Natural killer cell (primary cell): ENCODE results near the gene ALK. TPM values are rescaled to one million over a fixed set of nuclear protein-coding genes. Genes with fewer than 3 reads are reported as not detected.

Experiments used
- ATAC-seq, 3 donors: fragments of 150-1000 bp in 2 of 3; fragments of 200-7000 bp in 1 of 3; cut with Tn5 transposase; 1 replicate in 1 of 3; 2 replicates in 2 of 3; pipeline ENCODE4 v1.10.0; 2021; ENCODE audit warnings: mild to moderate bottlenecking in 2 of 3, moderate library complexity in 2 of 3
- DNase-seq, 2 donors: peaks; one replicate each; pipeline versions ENCODE4 v3.0.0 to v3.0.0-alpha.2; 2013 to 2021; ENCODE audit warnings: mixed read lengths in 1 of 2
- H3K27ac ChIP-seq: one replicate; pipeline ENCODE4 v1.5.1; 2013; ENCODE audit warnings: mild to moderate bottlenecking, low read length
- H3K27me3 ChIP-seq: one replicate; pipeline ENCODE4 v1.6.1; 2013; ENCODE audit warnings: low read length; ENCODE audit not compliant: control insufficient read depth, insufficient read depth
- H3K36me3 ChIP-seq: one replicate; pipeline ENCODE4 v1.6.1; 2013; ENCODE audit warnings: low read length; ENCODE audit not compliant: control insufficient read depth, insufficient read depth
- H3K4me1 ChIP-seq: one replicate; pipeline ENCODE4 v1.6.1; 2013; ENCODE audit warnings: low read length; ENCODE audit not compliant: control insufficient read depth, insufficient read depth
- H3K4me3 ChIP-seq: one replicate; pipeline ENCODE4 v1.5.1; 2013; ENCODE audit warnings: low read length
- H3K9me3 ChIP-seq: one replicate; pipeline ENCODE4 v1.6.1; 2013; ENCODE audit warnings: low read length; ENCODE audit not compliant: control insufficient read depth, insufficient read depth
- H3K27ac Mint-ChIP-seq, 2 donors: one replicate each; pipeline ENCODE4 v1.8.0; 2022; ENCODE audit warnings: mild to moderate bottlenecking in 2 of 2, mixed read lengths in 2 of 2, moderate library complexity in 1 of 2
- H3K27me3 Mint-ChIP-seq, 2 donors: one replicate each; pipeline ENCODE4 v1.8.0; 2022; ENCODE audit warnings: low read depth in 2 of 2, mixed read lengths in 2 of 2
- H3K36me3 Mint-ChIP-seq: one replicate; pipeline ENCODE4 v1.8.0; 2022; ENCODE audit warnings: mixed read lengths
- H3K4me1 Mint-ChIP-seq, 2 donors: one replicate each; pipeline ENCODE4 v1.8.0; 2022; ENCODE audit warnings: mixed read lengths in 2 of 2
- H3K4me3 Mint-ChIP-seq: one replicate; pipeline ENCODE4 v1.8.0; 2022; ENCODE audit warnings: mild to moderate bottlenecking, moderate library complexity, mixed read lengths
- H3K9me3 Mint-ChIP-seq, 2 donors: one replicate each; pipeline ENCODE4 v1.8.0; 2022; ENCODE audit warnings: mixed read lengths in 2 of 2
- WGBS: methylation state at CpG from one replicate; pipeline ENCODE4 v1.1.7; 2013; ENCODE audit warnings: missing lambda C conversion rate; ENCODE audit not compliant: insufficient coverage; 5-methylcytosine and 5-hydroxymethylcytosine counted together
- intact Hi-C: fragments of 100-400 bp; cut with micrococcal nuclease; formaldehyde crosslinking; loops from one replicate; pipeline ENCODE4 v1.14.2; 2022
- total RNA-seq, 4 donors: library from RNA; stranded (reverse); fragments of 120-200 nt in 1 of 4; gene quantifications; one replicate each; pipeline versions ENCODE4 v1.2.3 to v1.2.4, GENCODE V29; 2013 to 2022
- TF ChIP-seq, protein P1 (sequence below): fragments of 200-600 bp; IDR thresholded peaks from one replicate; pipeline ENCODE4 v1.8.0; 2022; ENCODE audit warnings: antibody characterized with exemption

The ALK gene
- total RNA-seq, 3 donors from 2014 or later (not counting 1 experiment from before 2014, with no cell fraction given): not detected

- TF ChIP-seq, protein P1, sequence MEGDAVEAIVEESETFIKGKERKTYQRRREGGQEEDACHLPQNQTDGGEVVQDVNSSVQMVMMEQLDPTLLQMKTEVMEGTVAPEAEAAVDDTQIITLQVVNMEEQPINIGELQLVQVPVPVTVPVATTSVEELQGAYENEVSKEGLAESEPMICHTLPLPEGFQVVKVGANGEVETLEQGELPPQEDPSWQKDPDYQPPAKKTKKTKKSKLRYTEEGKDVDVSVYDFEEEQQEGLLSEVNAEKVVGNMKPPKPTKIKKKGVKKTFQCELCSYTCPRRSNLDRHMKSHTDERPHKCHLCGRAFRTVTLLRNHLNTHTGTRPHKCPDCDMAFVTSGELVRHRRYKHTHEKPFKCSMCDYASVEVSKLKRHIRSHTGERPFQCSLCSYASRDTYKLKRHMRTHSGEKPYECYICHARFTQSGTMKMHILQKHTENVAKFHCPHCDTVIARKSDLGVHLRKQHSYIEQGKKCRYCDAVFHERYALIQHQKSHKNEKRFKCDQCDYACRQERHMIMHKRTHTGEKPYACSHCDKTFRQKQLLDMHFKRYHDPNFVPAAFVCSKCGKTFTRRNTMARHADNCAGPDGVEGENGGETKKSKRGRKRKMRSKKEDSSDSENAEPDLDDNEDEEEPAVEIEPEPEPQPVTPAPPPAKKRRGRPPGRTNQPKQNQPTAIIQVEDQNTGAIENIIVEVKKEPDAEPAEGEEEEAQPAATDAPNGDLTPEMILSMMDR: no peak
- Mint-ChIP-seq H3K27me3 (peaks cover 0 to 14% of the 10 kb centered on the region in 2 donors), H3K27ac (no peak overlapping the region), H3K36me3 (no peaks in the 10 kb centered on the region), H3K4me3 (no peak overlapping the region), H3K9me3 (no peaks in the 10 kb centered on the region), H3K4me1 (no peaks in the 10 kb centered on the region)
- H3K9me3 ChIP-seq: no peaks in the 10 kb centered on the region
- WGBS: 87% methylated on average over 4 of the region's 4 CpGs
- no peak for ATAC-seq
- H3K4me1 ChIP-seq: no peaks in the 10 kb centered on the region
- H3K27ac ChIP-seq: no peak overlapping the region
- no peak overlapping the region for H3K4me3 ChIP-seq
- intact Hi-C loops: no loop called here
- H3K36me3 ChIP-seq: no peaks in the 10 kb centered on the region
- DNase-seq: no peak
- H3K27me3 ChIP-seq: no peaks in the 10 kb centered on the region
These were observed 680.8 kb downstream of the ALK start for GRCh38 chr2:29240601-29241000.

DNA sequence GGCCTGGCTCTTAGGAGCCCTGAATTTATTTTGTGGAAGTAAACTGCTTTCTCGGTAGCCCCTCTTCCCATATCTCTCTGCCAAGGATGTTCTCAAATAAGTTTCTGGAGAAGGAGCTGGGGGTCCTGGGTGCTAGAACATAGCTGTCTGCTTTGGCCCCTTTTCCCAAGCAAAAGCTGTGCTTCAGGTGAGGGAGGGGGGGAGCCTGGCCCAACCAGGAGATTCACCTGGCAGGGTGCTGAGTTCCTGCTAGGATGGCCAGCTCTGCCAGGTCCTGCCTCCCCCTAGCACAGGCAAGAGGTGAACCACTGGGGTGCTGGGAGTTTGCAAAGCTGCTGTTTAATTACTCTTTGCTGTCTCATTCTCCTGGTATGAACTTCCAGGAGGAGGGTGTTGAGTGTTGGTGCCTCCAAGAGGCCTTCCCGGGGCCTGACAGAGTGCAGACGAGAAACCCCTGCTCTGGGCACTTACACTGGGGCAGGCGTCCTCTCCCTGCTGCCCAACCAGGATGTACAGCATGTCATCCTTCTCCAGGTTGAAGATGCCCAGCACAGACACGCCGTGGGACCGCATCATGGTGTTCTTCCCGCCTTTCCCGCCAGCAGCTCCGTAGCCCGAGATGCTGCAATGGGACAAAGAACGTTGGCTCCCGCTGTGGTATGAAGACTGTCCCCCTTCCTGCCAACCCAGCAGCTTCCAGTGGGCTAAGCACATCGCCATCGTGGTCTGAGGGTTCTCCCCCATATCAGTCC, 682.0 kb downstream of the ALK start:
- H3K27me3 Mint-ChIP-seq: peaks cover 0 to 14% of the 10 kb centered on the region in 2 donors
- Histone ChIP-seq H3K4me1 (no peaks in the 10 kb centered on the region), H3K27ac (no peak overlapping the region), H3K4me3 (no peak overlapping the region), H3K36me3 (no peaks in the 10 kb centered on the region), H3K27me3 (no peaks in the 10 kb centered on the region), H3K9me3 (no peaks in the 10 kb centered on the region)
- H3K4me3 Mint-ChIP-seq: no peak overlapping the region
- H3K27ac Mint-ChIP-seq: no peak overlapping the region
- WGBS: 92% methylated on average over 13 of the region's 15 CpGs
- ATAC-seq (no peak), DNase-seq (no peak)
- intact Hi-C loops: no loop called here
- no peaks in the 10 kb centered on the region for H3K4me1 Mint-ChIP-seq
- H3K36me3 Mint-ChIP-seq: no peaks in the 10 kb centered on the region
- TF ChIP-seq, protein P1: no peak
- H3K9me3 Mint-ChIP-seq: no peaks in the 10 kb centered on the region

DNA sequence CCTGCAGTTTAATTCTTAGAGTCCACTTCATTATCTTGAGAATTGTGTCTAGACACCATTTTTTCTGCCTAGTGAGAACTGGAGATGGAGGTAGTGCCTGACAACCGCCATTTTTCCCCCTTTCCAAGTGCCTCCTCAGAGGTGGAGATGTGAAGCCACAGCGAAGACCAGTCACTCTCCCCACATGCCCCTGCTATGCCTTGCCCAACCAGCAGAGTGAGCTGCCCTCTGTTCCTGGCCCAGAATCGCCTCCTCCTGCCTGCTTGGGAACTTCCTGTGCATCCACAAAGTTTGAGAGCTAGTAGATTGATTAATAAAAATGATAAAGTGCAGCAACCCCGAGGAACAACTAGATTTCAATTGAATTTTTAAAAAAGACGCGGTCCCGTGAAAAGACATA, 682.9 kb downstream of the ALK start:
- Histone ChIP-seq H3K27ac (no peak overlapping the region), H3K9me3 (no peaks in the 10 kb centered on the region), H3K27me3 (no peaks in the 10 kb centered on the region), H3K4me1 (no peaks in the 10 kb centered on the region), H3K36me3 (no peaks in the 10 kb centered on the region), H3K4me3 (no peak overlapping the region)
- no peaks in the 10 kb centered on the region for H3K36me3 Mint-ChIP-seq
- TF ChIP-seq, protein P1: no peak
- no peak overlapping the region for H3K4me3 Mint-ChIP-seq
- intact Hi-C loops: no loop called here
- no peaks in the 10 kb centered on the region for H3K4me1 Mint-ChIP-seq
- H3K27me3 Mint-ChIP-seq: peaks cover 0 to 21% of the 10 kb centered on the region in 2 donors
- ATAC-seq (no peak), DNase-seq (no peak)
- no peak overlapping the region for H3K27ac Mint-ChIP-seq
- no peaks in the 10 kb centered on the region for H3K9me3 Mint-ChIP-seq
- WGBS: 74% methylated on average over 7 of the region's 7 CpGs

GRCh38 chr2:29236074-29236473, 685.3 kb downstream of the ALK start:
- Histone ChIP-seq H3K9me3 (no peaks in the 10 kb centered on the region), H3K27me3 (no peaks in the 10 kb centered on the region), H3K36me3 (no peaks in the 10 kb centered on the region), H3K4me3 (no peak overlapping the region), H3K27ac (no peak overlapping the region), H3K4me1 (no peaks in the 10 kb centered on the region)
- Mint-ChIP-seq H3K4me1 (no peaks in the 10 kb centered on the region), H3K9me3 (no peaks in the 10 kb centered on the region), H3K36me3 (no peaks in the 10 kb centered on the region), H3K4me3 (no peak overlapping the region), H3K27ac (no peak overlapping the region), H3K27me3 (peaks cover 0 to 21% of the 10 kb centered on the region in 2 donors)
- intact Hi-C loops: no loop called here
- TF ChIP-seq, protein P1: no peak
- DNase-seq (no peak), ATAC-seq (no peak)
- 97% methylated on average over 6 of the region's 6 CpGs for WGBS
